Measurements from ENCODE around the gene EXOC4. TPM values are rescaled to one million over a fixed set of nuclear protein-coding genes. Genes with fewer than 3 reads are reported as not detected.

Gene EXOC4
- total RNA-seq, 1 donor from 2014 or later: 99.2 TPM

DNA sequence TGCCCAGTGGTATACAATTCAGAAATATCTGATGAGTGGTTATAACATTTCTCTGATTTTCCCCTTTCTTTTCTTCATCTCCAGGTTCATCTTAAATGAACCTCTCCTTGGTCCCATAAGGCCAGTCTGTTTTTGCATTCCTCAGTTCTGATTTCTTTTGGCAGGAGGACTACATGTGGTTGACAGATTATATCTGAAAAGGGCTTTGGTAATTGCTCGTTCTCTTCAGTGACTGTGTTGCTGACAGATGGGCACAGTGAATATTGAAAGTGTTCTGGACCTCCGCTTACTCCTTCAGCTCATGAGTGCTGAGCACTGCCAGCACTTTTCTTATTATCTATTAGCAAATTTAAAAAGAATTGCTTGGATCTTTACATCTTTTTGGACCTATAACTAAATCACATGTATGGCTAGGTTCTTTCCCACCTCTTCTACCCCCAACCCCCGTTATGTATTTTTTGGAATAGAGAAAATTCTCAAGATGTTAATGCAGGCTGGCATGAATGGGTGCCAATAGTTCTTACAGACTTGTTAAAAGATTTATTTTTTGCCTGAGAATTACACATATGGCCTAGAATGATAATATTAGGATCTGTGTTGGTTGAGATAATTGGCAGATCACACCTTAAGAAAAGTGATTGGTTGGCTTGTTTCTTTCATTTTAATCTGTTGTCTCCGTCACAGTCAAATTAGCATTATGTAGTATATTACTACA lies 323.0 kb downstream of the EXOC4 start:
- intact Hi-C loops (cut with DNase I): no loop called here
- TF ChIP-seq POLR2AphosphoS5 (IDR thresholded peaks at IDR 0.05; ENCODE audit: insufficient read depth in 1 of 2, low read depth in 1 of 2) (no peak), POLR2A (IDR thresholded peaks at IDR 0.05) (no peak)
- TF ChIP-seq, protein P1, sequence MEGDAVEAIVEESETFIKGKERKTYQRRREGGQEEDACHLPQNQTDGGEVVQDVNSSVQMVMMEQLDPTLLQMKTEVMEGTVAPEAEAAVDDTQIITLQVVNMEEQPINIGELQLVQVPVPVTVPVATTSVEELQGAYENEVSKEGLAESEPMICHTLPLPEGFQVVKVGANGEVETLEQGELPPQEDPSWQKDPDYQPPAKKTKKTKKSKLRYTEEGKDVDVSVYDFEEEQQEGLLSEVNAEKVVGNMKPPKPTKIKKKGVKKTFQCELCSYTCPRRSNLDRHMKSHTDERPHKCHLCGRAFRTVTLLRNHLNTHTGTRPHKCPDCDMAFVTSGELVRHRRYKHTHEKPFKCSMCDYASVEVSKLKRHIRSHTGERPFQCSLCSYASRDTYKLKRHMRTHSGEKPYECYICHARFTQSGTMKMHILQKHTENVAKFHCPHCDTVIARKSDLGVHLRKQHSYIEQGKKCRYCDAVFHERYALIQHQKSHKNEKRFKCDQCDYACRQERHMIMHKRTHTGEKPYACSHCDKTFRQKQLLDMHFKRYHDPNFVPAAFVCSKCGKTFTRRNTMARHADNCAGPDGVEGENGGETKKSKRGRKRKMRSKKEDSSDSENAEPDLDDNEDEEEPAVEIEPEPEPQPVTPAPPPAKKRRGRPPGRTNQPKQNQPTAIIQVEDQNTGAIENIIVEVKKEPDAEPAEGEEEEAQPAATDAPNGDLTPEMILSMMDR (IDR thresholded peaks at IDR 0.05): no peak
- Histone ChIP-seq H3K27ac (no peak overlapping the region), H3K4me3 (no peak overlapping the region), H3K9me3 (no peaks in the 10 kb centered on the region), H3K27me3 (no peaks in the 10 kb centered on the region), H3K4me1 (peaks cover 6% of the 10 kb centered on the region), H3K36me3 (no peaks in the 10 kb centered on the region)
- no peak for DNase-seq (ENCODE audit: extremely low spot score in 2 of 2)

DNA sequence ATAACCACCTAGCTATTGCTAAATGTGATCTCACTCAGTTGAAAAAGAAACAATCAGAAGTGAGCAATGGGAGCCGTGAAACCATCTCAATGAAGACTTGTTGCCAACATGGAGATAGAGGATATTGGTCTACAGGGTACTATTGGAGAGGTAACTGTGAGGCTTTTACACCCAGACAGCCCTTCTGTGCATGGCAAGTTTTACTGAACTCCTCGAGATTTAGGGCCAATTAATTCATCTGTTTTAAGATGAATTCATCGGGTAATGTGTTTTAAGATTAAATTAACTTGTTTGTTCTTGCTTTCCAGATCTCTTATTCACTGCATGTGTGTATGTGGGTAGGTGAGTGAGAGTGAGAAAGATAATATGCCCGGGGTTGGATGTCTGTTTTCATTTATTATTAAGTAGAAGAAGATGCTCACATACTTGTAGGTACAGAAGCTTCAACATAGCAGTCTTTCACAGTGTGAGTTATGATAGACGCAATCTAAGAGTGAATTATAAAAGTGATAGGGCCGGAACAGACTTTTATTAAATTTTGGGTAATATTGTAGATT lies 323.8 kb downstream of the EXOC4 start:
- no peak for TF ChIP-seq POLR2AphosphoS5 (IDR thresholded peaks at IDR 0.05; ENCODE audit: insufficient read depth in 1 of 2, low read depth in 1 of 2)
- intact Hi-C loops (cut with DNase I): no loop called here
- no peaks in the 10 kb centered on the region for H3K9me3 ChIP-seq
- H3K27ac ChIP-seq: no peak overlapping the region
- no peaks in the 10 kb centered on the region for H3K27me3 ChIP-seq
- no peaks in the 10 kb centered on the region for H3K36me3 ChIP-seq
- no peak for DNase-seq (ENCODE audit: extremely low spot score in 2 of 2)
- no peak overlapping the region for H3K4me3 ChIP-seq
- H3K4me1 ChIP-seq: no peaks in the 10 kb centered on the region

DNA sequence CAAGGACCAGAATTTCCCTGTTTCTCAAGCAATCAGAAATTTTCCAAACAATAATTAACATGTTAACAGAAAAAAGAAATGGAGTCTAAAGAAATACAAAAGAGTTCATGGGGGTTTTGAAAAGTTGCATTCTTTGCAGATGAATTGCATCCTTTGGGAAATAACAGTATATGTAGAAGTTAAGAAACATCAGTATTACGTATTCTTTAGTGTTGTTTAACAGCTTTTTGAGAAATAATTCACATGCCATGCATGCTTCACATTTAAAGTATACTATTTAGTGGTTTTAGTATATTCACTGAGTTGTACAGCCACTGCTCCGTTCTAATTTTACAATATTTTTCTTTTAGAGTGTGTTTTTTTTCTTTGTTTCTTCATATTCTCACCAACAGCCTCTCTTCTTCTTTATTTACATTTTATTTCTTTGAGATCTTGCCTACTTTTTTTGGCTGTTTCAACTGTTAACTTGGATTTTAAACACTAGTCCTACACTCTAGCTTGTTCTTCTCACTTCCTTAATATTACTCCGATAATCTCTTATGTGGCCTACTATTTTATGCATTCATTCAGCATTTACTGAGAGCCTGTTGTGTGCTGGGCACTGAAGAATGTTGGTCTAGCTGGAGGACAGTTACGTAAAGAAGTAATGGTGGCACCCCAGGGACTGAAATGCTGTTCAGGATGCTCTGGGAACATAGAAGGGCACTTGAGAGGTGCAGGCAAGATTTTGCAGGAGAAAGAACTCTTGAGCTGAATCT lies 330.1 kb downstream of the EXOC4 start:
- Histone ChIP-seq H3K27ac (no peak overlapping the region), H3K4me1 (no peaks in the 10 kb centered on the region), H3K36me3 (no peaks in the 10 kb centered on the region), H3K9me3 (no peaks in the 10 kb centered on the region), H3K4me3 (no peak overlapping the region), H3K27me3 (no peaks in the 10 kb centered on the region)
- intact Hi-C loops (cut with DNase I): no loop called here
- DNase-seq (ENCODE audit: extremely low spot score in 2 of 2): no peak
- TF ChIP-seq POLR2AphosphoS5 (IDR thresholded peaks at IDR 0.05; ENCODE audit: insufficient read depth in 1 of 2, low read depth in 1 of 2): no peak
- TF ChIP-seq POLR2A (IDR thresholded peaks at IDR 0.05): no peak
- TF ChIP-seq, protein P1 (IDR thresholded peaks at IDR 0.05): no peak

DNA sequence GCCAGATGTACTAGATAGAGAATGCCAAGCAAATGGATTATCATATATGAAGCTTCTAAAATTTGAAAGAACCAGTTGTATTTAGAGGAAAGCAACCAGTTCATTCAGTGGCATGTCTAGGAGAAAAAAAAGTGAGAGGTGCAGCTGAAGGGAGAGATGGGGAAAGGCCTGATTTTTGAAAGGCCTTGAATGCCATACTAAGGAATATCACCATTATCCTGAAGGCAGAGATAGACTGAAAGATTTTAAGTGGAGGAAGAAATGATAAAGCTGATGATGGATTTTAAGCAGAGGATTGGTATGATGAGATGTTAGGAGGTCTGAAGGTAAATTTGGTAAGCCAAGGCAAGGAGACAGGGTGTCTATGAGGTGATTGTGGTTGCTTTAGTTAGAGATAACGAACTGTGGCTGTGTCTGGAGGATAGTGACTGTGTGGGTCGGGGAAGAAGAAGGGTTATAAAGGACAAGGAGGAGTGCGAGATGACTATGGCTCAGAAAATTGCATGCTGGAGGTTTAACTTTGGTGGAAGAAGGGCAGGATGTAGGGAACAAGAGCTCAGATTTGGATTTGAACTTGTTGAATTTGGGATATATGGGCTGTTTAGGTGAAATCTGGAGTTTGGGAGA lies 330.8 kb downstream of the EXOC4 start:
- no peak for TF ChIP-seq POLR2AphosphoS5 (IDR thresholded peaks at IDR 0.05; ENCODE audit: insufficient read depth in 1 of 2, low read depth in 1 of 2)
- TF ChIP-seq POLR2A (IDR thresholded peaks at IDR 0.05): no peak
- TF ChIP-seq, protein P1 (IDR thresholded peaks at IDR 0.05): no peak
- H3K27me3 ChIP-seq: no peaks in the 10 kb centered on the region
- no peak for DNase-seq (ENCODE audit: extremely low spot score in 2 of 2)
- no peak overlapping the region for H3K4me3 ChIP-seq
- H3K9me3 ChIP-seq: no peaks in the 10 kb centered on the region
- H3K36me3 ChIP-seq: no peaks in the 10 kb centered on the region
- H3K27ac ChIP-seq: no peak overlapping the region
- H3K4me1 ChIP-seq: no peaks in the 10 kb centered on the region
- intact Hi-C loops (cut with DNase I): no loop called here

GRCh38 chr7:133584956-133585668 lies 332.2 kb downstream of the EXOC4 start:
- H3K36me3 ChIP-seq: no peaks in the 10 kb centered on the region
- no peaks in the 10 kb centered on the region for H3K9me3 ChIP-seq
- H3K4me3 ChIP-seq: no peak overlapping the region
- no peaks in the 10 kb centered on the region for H3K4me1 ChIP-seq
- no peaks in the 10 kb centered on the region for H3K27me3 ChIP-seq
- H3K27ac ChIP-seq: no peak overlapping the region
- intact Hi-C loops (cut with DNase I): no loop called here
- TF ChIP-seq, protein P1 (IDR thresholded peaks at IDR 0.05): no peak
- TF ChIP-seq POLR2A (IDR thresholded peaks at IDR 0.05) (no peak), POLR2AphosphoS5 (IDR thresholded peaks at IDR 0.05; ENCODE audit: insufficient read depth in 1 of 2, low read depth in 1 of 2) (no peak)
- DNase-seq (ENCODE audit: extremely low spot score in 2 of 2): no peak

Data from vagina (tissue), 2 donors.